DMS114 treated with DMSO at 0.1 percent for 48 hours (cell line): ENCODE data around the gene PSMB7.

Experiments used
- DNase-seq: peaks from one replicate; lab custom pipeline; 2025; ENCODE audit not compliant: unreplicated experiment; lab: John Stamatoyannopoulos, UW

Gene PSMB7

GRCh38 chr9:124346347-124347163 is 68.7 kb downstream of the PSMB7 start:
- DNase-seq, result no peak

GRCh38 chr9:124345751-124346281 is 69.4 kb downstream of the PSMB7 start:
- no peak for DNase-seq

- no peak for DNase-seq
These were observed 70.2 kb downstream of the PSMB7 start for GRCh38 chr9:124345063-124345462.

- DNase-seq, result no peak
These were observed 70.8 kb downstream of the PSMB7 start for GRCh38 chr9:124344291-124345050.

- DNase-seq, result no peak
These were observed 71.5 kb downstream of the PSMB7 start for GRCh38 chr9:124343533-124344290.

GRCh38 chr9:124342776-124343485 is 72.3 kb downstream of the PSMB7 start:
- DNase-seq, result no peak

GRCh38 chr9:124342402-124342775 is 72.9 kb downstream of the PSMB7 start:
- no peak for DNase-seq

- DNase-seq, result no peak
These were observed 73.6 kb downstream of the PSMB7 start for GRCh38 chr9:124341455-124342170.

- no peak for DNase-seq
These were observed 74.8 kb downstream of the PSMB7 start for GRCh38 chr9:124340219-124341069.

GRCh38 chr9:124339603-124340146 is 75.6 kb downstream of the PSMB7 start:
- no peak for DNase-seq

GRCh38 chr9:124337562-124337961 is 77.7 kb downstream of the PSMB7 start:
- no peak for DNase-seq

GRCh38 chr9:124335320-124335707 is 79.9 kb downstream of the PSMB7 start:
- DNase-seq, result no peak

GRCh38 chr9:124334568-124335319 is 80.5 kb downstream of the PSMB7 start:
- no peak for DNase-seq

GRCh38 chr9:124333203-124333579 is 82.1 kb downstream of the PSMB7 start:
- DNase-seq, result no peak

- DNase-seq, result no peak
These were observed 82.7 kb downstream of the PSMB7 start for GRCh38 chr9:124332361-124333202.

- no peak for DNase-seq
These were observed 83.7 kb downstream of the PSMB7 start for GRCh38 chr9:124331580-124331979.

- no peak for DNase-seq
These were observed 85.1 kb downstream of the PSMB7 start for GRCh38 chr9:124330011-124330697.
